GM23248 (cell line): Measurements from ENCODE around the gene VAV2. TPM values are rescaled to one million over a fixed set of nuclear protein-coding genes. Genes with fewer than 3 reads are reported as not detected.

Source experiments
- DNase-seq: peaks from one replicate; pipeline ENCODE4 v3.0.0-alpha.2; 2015
- H2AFZ ChIP-seq: fragments of 200-600 bp; sonication (generic); 2 replicates; pipeline ENCODE4 v1.6.1; 2016; ENCODE audit warnings: antibody characterized with exemption
- H3F3A ChIP-seq: fragments of 200-600 bp; sonication (generic); 2 replicates; pipeline ENCODE4 v1.6.1; 2016; ENCODE audit warnings: mild to moderate bottlenecking, antibody characterized with exemption, mixed run types; ENCODE audit not compliant: insufficient read depth
- H3K27ac ChIP-seq: fragments of 200-600 bp; sonication (generic); 2 replicates; pipeline ENCODE4 v1.5.1; 2016; ENCODE audit warnings: mild to moderate bottlenecking
- H3K27me3 ChIP-seq: fragments of 200-600 bp; sonication (generic); replicated peaks from 2 replicates; pipeline ENCODE4 v1.6.1; 2016; ENCODE audit warnings: mild to moderate bottlenecking; ENCODE audit not compliant: insufficient read depth
- H3K36me3 ChIP-seq: fragments of 200-600 bp; sonication (generic); 2 replicates; pipeline ENCODE4 v1.6.1; 2016; ENCODE audit warnings: low read depth, mild to moderate bottlenecking
- H3K4me1 ChIP-seq: fragments of 200-600 bp; sonication (generic); 2 replicates; pipeline ENCODE4 v1.6.1; 2016; ENCODE audit warnings: mild to moderate bottlenecking; ENCODE audit not compliant: insufficient read depth
- H3K4me2 ChIP-seq: fragments of 200-600 bp; sonication (generic); one replicate; pipeline ENCODE4 v1.6.1; 2016; ENCODE audit warnings: mild to moderate bottlenecking; ENCODE audit not compliant: unreplicated experiment
- H3K4me3 ChIP-seq: fragments of 200-600 bp; sonication (generic); 2 replicates; pipeline ENCODE4 v1.5.1; 2016; ENCODE audit warnings: mild to moderate bottlenecking
- H3K79me2 ChIP-seq: fragments of 200-600 bp; sonication (generic); 2 replicates; pipeline ENCODE4 v1.6.1; 2016; ENCODE audit warnings: mild to moderate bottlenecking; ENCODE audit not compliant: insufficient read depth
- H3K9ac ChIP-seq: fragments of 200-600 bp; sonication (generic); 2 replicates; pipeline ENCODE4 v1.6.1; 2016; ENCODE audit warnings: mild to moderate bottlenecking
- H3K9me2 ChIP-seq: fragments of 200-600 bp; sonication (generic); 2 replicates; pipeline ENCODE4 v1.6.1; 2016; ENCODE audit warnings: mixed run types, mild to moderate bottlenecking, moderate library complexity; ENCODE audit not compliant: insufficient read depth
- H3K9me3 ChIP-seq: fragments of 200-600 bp; sonication (generic); one replicate; pipeline ENCODE4 v1.6.1; 2017; ENCODE audit warnings: low read depth
- H4K20me1 ChIP-seq: fragments of 200-600 bp; sonication (generic); 2 replicates; pipeline ENCODE4 v1.6.0; 2016; ENCODE audit not compliant: insufficient read depth
- EZH2 ChIP-seq: fragments of 200-600 bp; sonication (generic); IDR thresholded peaks from 2 replicates; pipeline ENCODE4 v1.6.1; 2018; ENCODE audit warnings: antibody characterized with exemption, mild to moderate bottlenecking; ENCODE audit not compliant: insufficient read depth, poor library complexity, severe bottlenecking
- EZH2phosphoT487 ChIP-seq: fragments of 200-600 bp; sonication (generic); IDR thresholded peaks from 2 replicates; pipeline ENCODE4 v1.6.1; 2018; ENCODE audit warnings: antibody characterized with exemption, moderate library complexity, mild to moderate bottlenecking, low read depth; ENCODE audit not compliant: insufficient read depth
- WGBS, 2 experiments: methylation state at CpG; one replicate each; pipeline ENCODE4 v1.1.6; 2015 to 2017; ENCODE audit warnings: low lambda C conversion rate in 2 of 2, low coverage in 1 of 2; ENCODE audit errors: missing lambda C conversion rate in 2 of 2; 5-methylcytosine and 5-hydroxymethylcytosine counted together
- in situ Hi-C: fragments of 300-500 bp; cut with MboI; formaldehyde crosslinking; loops from 2 replicates; pipeline ENCODE4 v1.15.0; 2020
- polyA plus RNA-seq: library from polyadenylated mRNA; unstranded; fragments of >200 nt; fragmentation: Nextera tagmentation; extraction: Ambion mirVana; gene quantifications from 2 replicates; pipeline ENCODE4 v1.2.1, GENCODE V29; 2016
- total RNA-seq: library from RNA; depleted of rRNA; stranded (reverse); fragments of >200 nt; shearing (Covaris generic); gene quantifications from 2 replicates; pipeline ENCODE4 v1.2.3, GENCODE V29; 2014

The VAV2 gene
- total and polyA plus RNA-seq, 2 experiments from 2014 or later: 6.7 to 9.0 TPM

- Histone ChIP-seq H3K4me3 (no peak overlapping the region), H3K4me1 (no peaks in the 10 kb centered on the region), H3K27me3 (no peaks in the 10 kb centered on the region), H3K9ac (no peak overlapping the region), H3K9me3 (no peaks in the 10 kb centered on the region), H3K9me2 (no peaks in the 10 kb centered on the region), H3K36me3 (peaks cover 18% of the 10 kb centered on the region), H3F3A (no peaks in the 10 kb centered on the region), H3K4me2 (no peak overlapping the region), H3K27ac (no peak overlapping the region), H3K79me2 (no peaks in the 10 kb centered on the region), H2AFZ (no peak overlapping the region), H4K20me1 (no peaks in the 10 kb centered on the region)
- no peak for DNase-seq
- in situ Hi-C loops: no loop called here
- TF ChIP-seq EZH2 (no peak), EZH2phosphoT487 (no peak)
- 89 to 95% methylated on average over 18 to 19 of the region's 19 CpGs for WGBS, 2 experiments
Observed at GRCh38 chr9:134034215-134035040, 42.3 kb upstream of the VAV2 start.

GRCh38 chr9:134033516-134034214 lies 41.5 kb upstream of the VAV2 start:
- Histone ChIP-seq H4K20me1 (no peaks in the 10 kb centered on the region), H3K27ac (no peak overlapping the region), H3K9me2 (no peaks in the 10 kb centered on the region), H3K79me2 (no peaks in the 10 kb centered on the region), H3K4me3 (no peak overlapping the region), H3K36me3 (peaks cover 18% of the 10 kb centered on the region), H3K9ac (no peak overlapping the region), H3K9me3 (no peaks in the 10 kb centered on the region), H3K4me2 (no peak overlapping the region), H3K27me3 (no peaks in the 10 kb centered on the region), H2AFZ (no peak overlapping the region), H3K4me1 (no peaks in the 10 kb centered on the region), H3F3A (no peaks in the 10 kb centered on the region)
- in situ Hi-C loops: no loop called here
- 94 to 95% methylated on average over 26 of the region's 26 CpGs for WGBS, 2 experiments
- no peak for TF ChIP-seq EZH2phosphoT487
- TF ChIP-seq EZH2: no peak
- DNase-seq: no peak

DNA sequence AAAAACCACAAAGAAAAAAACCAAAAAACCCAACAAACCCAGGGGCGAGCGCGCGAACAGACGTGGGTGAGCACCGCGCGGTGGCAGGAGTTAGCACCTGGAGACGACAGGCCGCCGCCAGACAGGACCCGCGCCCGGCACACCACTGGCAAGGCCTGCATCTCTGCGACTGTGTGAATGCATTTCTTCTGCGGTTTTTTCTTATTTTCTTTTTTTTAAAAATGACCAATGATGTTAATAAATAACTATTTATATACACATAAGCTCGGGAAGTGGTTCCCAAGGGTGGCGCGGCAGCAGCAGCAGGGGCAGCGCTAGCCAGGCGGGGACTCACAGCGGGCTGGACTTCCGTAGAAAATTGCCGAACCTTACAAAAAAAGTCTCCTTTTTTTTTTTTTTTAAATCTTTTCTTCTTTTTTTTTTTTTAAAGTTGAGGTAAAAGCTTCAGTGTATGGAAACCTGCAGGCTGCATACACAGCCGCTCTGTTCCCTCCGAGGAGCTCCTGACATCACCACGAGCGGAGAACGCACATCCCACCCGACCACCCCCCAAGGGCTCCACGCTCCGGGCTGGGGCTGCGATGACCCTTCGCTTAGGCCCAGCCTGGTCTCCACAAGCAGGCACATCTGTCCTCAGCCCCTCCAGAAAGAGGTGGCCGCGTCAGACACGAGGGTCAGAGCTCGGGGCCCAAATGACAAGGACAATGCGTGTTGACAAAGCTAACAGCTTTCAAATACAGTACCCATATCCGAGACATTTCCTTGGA lies 40.5 kb upstream of the VAV2 start:
- Histone ChIP-seq H3K4me2 (no peak overlapping the region), H4K20me1 (no peaks in the 10 kb centered on the region), H3K4me1 (no peaks in the 10 kb centered on the region), H3K4me3 (no peak overlapping the region), H3K9me2 (no peaks in the 10 kb centered on the region), H3K79me2 (no peaks in the 10 kb centered on the region), H2AFZ (no peak overlapping the region), H3K9ac (no peak overlapping the region), H3F3A (no peaks in the 10 kb centered on the region), H3K9me3 (no peaks in the 10 kb centered on the region), H3K36me3 (peaks cover 10% of the 10 kb centered on the region; the same call in 1 of the 2 replicates), H3K27me3 (no peaks in the 10 kb centered on the region), H3K27ac (no peak overlapping the region)
- DNase-seq: no peak
- in situ Hi-C loops: no loop called here
- WGBS, 2 experiments: 93% methylated on average over 40 of the region's 40 CpGs
- TF ChIP-seq EZH2phosphoT487: no peak
- TF ChIP-seq EZH2: no peak

- H3K9me3 ChIP-seq: no peaks in the 10 kb centered on the region
- no peak for TF ChIP-seq EZH2
- no peak for TF ChIP-seq EZH2phosphoT487
- no peaks in the 10 kb centered on the region for H3F3A ChIP-seq
- no peaks in the 10 kb centered on the region for H3K27me3 ChIP-seq
- H3K4me2 ChIP-seq: no peak overlapping the region
- no peak overlapping the region for H3K4me3 ChIP-seq
- no peak overlapping the region for H3K27ac ChIP-seq
- no peak for DNase-seq
- H3K36me3 ChIP-seq: peaks cover 8% of the 10 kb centered on the region; the same call in 1 of the 2 replicates
- no peaks in the 10 kb centered on the region for H3K4me1 ChIP-seq
- H3K79me2 ChIP-seq: peaks cover under 1% of the 10 kb centered on the region; the same call in 1 of the 2 replicates
- in situ Hi-C loops: no loop called here
- no peaks in the 10 kb centered on the region for H3K9me2 ChIP-seq
- no peak overlapping the region for H2AFZ ChIP-seq
- H3K9ac ChIP-seq: no peak overlapping the region
- no peaks in the 10 kb centered on the region for H4K20me1 ChIP-seq
- WGBS, 2 experiments: 91 to 93% methylated on average over 14 of the region's 14 CpGs
Observed at GRCh38 chr9:134031783-134032182, 39.7 kb upstream of the VAV2 start.
